Cardiac muscle cell (in vitro differentiated cells and primary cell): ENCODE results near the gene ATE1. TPM values are rescaled to one million over a fixed set of nuclear protein-coding genes. Genes with fewer than 3 reads are reported as not detected.

Experiments used
- DNase-seq, 2 donors: peaks; one replicate each; pipeline versions ENCODE4 v3.0.0 to v3.0.0-alpha.2; 2010 to 2017; ENCODE audit warnings: low read depth in 1 of 2, low spot score in 1 of 2
- H3K27ac ChIP-seq: fragments of 200-600 bp; sonication (generic); 2 replicates; pipeline ENCODE4 v1.5.1; 2016
- H3K27me3 ChIP-seq: fragments of 200-600 bp; sonication (generic); 2 replicates; pipeline ENCODE4 v1.6.0; 2016; ENCODE audit warnings: control low read depth
- H3K36me3 ChIP-seq: fragments of 200-600 bp; sonication (generic); 2 replicates; pipeline ENCODE4 v1.5.1; 2016; ENCODE audit warnings: control low read depth
- H3K4me1 ChIP-seq: fragments of 200-600 bp; sonication (generic); 2 replicates; pipeline ENCODE4 v1.8.1; 2017; ENCODE audit warnings: low read depth, mild to moderate bottlenecking, mixed run types
- H3K4me3 ChIP-seq: fragments of 200-600 bp; sonication (generic); 2 replicates; pipeline ENCODE4 v1.5.1; 2016; ENCODE audit warnings: mild to moderate bottlenecking
- H3K9me3 ChIP-seq: fragments of 200-600 bp; sonication (generic); 2 replicates; pipeline ENCODE4 v1.5.1; 2017; ENCODE audit warnings: low read depth, mild to moderate bottlenecking, control low read depth
- polyA plus RNA-seq: library from polyadenylated mRNA; unstranded; fragments of >200 nt; fragmentation: Nextera tagmentation; extraction: Ambion mirVana; gene quantifications from 2 replicates; pipeline ENCODE4 v1.2.1, GENCODE V29; 2016
- total RNA-seq: library from RNA; depleted of rRNA; stranded (reverse); fragments of >200 nt; gene quantifications from 2 replicates; pipeline ENCODE4 v1.2.3, GENCODE V29; 2016
- TF ChIP-seq, protein P1 (sequence below): IDR thresholded peaks from 2 replicates; pipeline ENCODE4 v1.5.1; 2012; ENCODE audit warnings: low read depth, mild to moderate bottlenecking, low read length

Gene ATE1
- total and polyA plus RNA-seq, 2 experiments from 2014 or later = 18.4 to 21.4 TPM

DNA sequence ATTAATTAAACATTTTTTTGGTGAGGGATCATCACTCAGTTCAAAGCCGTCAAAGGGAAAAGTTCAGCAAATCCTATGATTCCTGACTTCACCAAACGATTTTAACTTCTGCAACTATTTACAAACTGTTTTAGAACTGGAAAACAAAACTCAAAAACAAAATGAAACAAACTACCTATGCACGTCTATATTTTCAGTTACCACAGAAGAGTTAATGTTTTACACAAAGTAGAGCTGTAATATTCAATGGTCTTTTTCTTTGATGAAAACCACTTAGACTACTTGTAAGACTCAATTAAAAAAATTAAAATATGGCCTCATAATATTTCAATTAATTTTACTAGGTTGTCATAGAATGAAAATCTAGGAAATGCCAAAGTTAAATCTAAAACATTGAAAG lies 131.5 kb downstream of the ATE1 start:
- TF ChIP-seq, protein P1, sequence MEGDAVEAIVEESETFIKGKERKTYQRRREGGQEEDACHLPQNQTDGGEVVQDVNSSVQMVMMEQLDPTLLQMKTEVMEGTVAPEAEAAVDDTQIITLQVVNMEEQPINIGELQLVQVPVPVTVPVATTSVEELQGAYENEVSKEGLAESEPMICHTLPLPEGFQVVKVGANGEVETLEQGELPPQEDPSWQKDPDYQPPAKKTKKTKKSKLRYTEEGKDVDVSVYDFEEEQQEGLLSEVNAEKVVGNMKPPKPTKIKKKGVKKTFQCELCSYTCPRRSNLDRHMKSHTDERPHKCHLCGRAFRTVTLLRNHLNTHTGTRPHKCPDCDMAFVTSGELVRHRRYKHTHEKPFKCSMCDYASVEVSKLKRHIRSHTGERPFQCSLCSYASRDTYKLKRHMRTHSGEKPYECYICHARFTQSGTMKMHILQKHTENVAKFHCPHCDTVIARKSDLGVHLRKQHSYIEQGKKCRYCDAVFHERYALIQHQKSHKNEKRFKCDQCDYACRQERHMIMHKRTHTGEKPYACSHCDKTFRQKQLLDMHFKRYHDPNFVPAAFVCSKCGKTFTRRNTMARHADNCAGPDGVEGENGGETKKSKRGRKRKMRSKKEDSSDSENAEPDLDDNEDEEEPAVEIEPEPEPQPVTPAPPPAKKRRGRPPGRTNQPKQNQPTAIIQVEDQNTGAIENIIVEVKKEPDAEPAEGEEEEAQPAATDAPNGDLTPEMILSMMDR = no peak
- Histone ChIP-seq H3K27ac (no peak overlapping the region), H3K27me3 (no peaks in the 10 kb centered on the region), H3K4me1 (peaks cover 7% of the 10 kb centered on the region), H3K9me3 (no peaks in the 10 kb centered on the region), H3K4me3 (no peak overlapping the region), H3K36me3 (no peaks in the 10 kb centered on the region)
- no peak for DNase-seq

DNA sequence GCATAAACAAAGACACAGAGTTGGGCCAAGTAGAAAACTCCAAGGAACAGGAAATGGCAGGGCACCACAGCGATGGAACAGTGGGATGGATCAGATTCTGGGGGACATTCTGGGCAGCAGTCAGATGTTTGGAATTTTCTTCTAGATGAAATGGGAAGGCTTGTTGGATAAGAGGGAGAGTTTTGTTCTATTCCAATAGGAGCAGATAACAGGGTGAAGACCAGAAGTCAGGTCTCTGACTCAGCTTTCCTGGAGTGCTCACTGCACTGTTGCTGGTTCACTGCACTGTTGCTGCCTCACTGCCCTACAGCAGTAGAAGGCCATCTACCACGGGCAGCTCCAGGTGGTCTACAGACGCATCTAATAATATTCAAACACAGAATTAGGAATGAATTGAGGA lies 135.6 kb downstream of the ATE1 start:
- Histone ChIP-seq H3K9me3 (no peaks in the 10 kb centered on the region), H3K4me3 (no peak overlapping the region), H3K4me1 (no peaks in the 10 kb centered on the region), H3K27ac (no peak overlapping the region), H3K27me3 (no peaks in the 10 kb centered on the region), H3K36me3 (peaks cover 7% of the 10 kb centered on the region)
- peak in 1 of 2 donors; percentile 79 for DNase-seq
- TF ChIP-seq, protein P1 = no peak

DNA sequence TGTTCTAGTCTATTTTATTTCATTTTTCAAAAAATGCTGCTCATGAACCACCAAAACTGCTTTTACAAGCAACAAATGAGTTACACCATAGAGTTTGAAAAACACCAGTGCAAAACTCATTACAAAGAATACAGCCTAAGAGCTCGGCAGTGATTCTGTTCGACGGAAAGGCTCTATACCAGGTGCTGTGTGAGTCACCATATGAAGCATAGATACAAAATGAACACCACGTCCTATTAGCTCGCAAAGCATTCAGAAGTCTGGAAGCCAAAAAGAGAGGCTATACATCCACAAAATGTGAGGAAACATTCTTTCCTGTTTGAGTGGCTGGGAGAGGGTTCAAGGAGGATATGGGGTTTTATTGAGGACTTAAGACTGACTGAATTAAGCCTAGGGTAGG lies 136.1 kb downstream of the ATE1 start:
- Histone ChIP-seq H3K4me1 (no peaks in the 10 kb centered on the region), H3K27ac (no peak overlapping the region), H3K4me3 (no peak overlapping the region), H3K27me3 (no peaks in the 10 kb centered on the region), H3K9me3 (no peaks in the 10 kb centered on the region), H3K36me3 (peaks cover 7% of the 10 kb centered on the region)
- DNase-seq = peak in 1 of 2 donors; percentile 70
- TF ChIP-seq, protein P1 = no peak

- no peak overlapping the region for H3K4me3 ChIP-seq
- H3K36me3 ChIP-seq = peaks cover 7% of the 10 kb centered on the region
- H3K27ac ChIP-seq = no peak overlapping the region
- no peaks in the 10 kb centered on the region for H3K4me1 ChIP-seq
- no peaks in the 10 kb centered on the region for H3K9me3 ChIP-seq
- no peaks in the 10 kb centered on the region for H3K27me3 ChIP-seq
- TF ChIP-seq, protein P1 = no peak
- no peak for DNase-seq
Measured at GRCh38 chr10:121788717-121789116, 139.1 kb downstream of the ATE1 start.

DNA sequence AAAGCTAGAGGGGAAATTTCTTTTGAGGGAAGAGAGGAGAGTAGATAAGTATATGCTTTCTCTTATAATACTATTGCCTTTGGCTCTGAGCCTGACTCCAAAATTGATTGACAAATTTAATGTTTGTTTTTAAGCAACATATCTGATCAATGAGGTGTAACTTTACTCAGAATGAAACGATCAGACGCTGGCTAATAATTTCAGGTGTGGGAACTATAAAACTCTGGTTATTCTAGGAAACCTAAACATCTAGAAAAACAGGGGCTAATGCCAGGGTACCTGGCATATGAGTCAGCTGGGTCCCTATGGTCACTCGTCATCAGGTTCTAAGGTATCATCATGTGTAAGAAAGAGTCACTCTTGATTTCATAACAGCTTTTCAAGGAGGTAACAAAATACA lies 139.7 kb downstream of the ATE1 start:
- Histone ChIP-seq H3K36me3 (peaks cover 7% of the 10 kb centered on the region), H3K4me1 (no peaks in the 10 kb centered on the region), H3K9me3 (no peaks in the 10 kb centered on the region), H3K4me3 (no peak overlapping the region), H3K27ac (no peak overlapping the region), H3K27me3 (no peaks in the 10 kb centered on the region)
- no peak for DNase-seq
- TF ChIP-seq, protein P1 = no peak

DNA sequence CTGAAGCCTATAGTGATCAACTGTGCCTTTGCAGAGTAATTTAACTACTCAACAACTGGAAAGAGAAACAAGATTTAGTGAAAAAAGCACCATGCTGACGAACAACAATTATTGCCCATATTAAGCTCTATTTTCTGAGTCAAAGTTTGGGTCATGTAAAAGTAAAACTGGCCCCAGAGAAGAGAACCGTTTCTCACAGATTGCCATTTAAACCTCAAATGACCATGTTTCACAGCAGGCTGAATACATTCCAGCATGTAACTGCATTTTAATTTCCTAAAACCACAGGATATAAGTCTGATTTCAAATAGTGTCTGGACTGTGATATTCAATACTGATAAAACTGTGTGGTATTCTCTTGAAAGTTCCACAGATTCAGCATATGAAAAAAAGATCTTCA lies 140.7 kb downstream of the ATE1 start:
- no peaks in the 10 kb centered on the region for H3K9me3 ChIP-seq
- TF ChIP-seq, protein P1 = no peak
- no peak for DNase-seq
- H3K4me1 ChIP-seq = no peaks in the 10 kb centered on the region
- H3K27ac ChIP-seq = no peak overlapping the region
- peaks cover 7% of the 10 kb centered on the region for H3K36me3 ChIP-seq
- no peaks in the 10 kb centered on the region for H3K27me3 ChIP-seq
- no peak overlapping the region for H3K4me3 ChIP-seq
